Activated CD4-positive, alpha-beta T cell treated with anti-CD3 and anti-CD28 coated beads, Interleukin-2, amount 50 U/mL, for 4 hours (primary cell): ENCODE data around the gene LTBP4.
"Not testable (repeated sequence)": the region's sequence is repeated elsewhere in the genome, so short reads cannot be mapped to it uniquely, and the experiment has no call there.

Experiments used
- DNase-seq, 2 experiments: peaks; one replicate each; pipeline ENCODE4 v3.0.0-alpha.2; 2020

LTBP4 gene

DNA sequence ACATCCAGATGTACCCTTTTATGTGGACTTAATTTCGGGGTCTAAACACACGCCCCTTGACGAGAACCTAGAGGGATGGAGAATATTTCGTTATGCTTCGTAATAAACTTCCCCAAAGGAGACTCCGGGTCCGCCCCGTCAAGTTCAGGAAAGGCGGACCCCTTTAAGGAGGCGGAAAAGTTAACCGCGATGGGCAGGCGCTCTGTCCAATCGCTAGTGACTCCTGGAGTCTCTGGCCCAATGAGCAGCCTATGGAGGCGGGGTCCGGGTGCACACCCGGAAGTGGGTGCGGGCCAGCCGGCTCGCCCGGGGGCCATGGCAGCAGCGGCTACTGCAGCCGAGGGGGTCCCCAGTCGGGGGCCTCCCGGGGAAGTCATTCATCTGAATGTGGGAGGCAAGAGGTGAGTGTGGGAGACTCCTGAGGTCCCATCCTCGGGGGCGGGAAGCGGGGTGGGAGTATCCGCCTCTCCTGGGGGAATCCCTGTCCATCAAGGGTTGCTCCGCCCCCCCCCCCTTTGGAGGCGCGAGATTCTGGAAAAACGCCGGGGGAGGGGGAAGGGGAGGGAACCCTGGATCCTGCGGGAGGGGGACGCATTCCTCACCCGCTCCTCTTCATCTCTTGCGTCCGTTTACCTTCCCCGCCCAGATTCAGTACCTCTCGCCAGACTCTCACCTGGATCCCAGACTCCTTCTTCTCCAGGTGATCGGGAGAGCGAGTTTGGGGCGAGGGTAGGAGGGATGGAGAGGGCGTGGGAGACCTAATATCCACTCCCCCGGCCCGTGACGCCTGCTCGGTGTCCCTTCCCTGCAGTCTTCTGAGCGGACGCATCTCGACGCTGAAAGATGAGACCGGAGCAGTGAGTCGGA is 24.4 kb upstream of the LTBP4 start, which contains the start of gene SHKBP1:
TSS of gene SHKBP1 (plus strand) at position 289 of the 867 bp plus-strand sequence. CDS start at position 316, 27 bp downstream.
- DNase-seq = peak; percentile 89 to 90

DNA sequence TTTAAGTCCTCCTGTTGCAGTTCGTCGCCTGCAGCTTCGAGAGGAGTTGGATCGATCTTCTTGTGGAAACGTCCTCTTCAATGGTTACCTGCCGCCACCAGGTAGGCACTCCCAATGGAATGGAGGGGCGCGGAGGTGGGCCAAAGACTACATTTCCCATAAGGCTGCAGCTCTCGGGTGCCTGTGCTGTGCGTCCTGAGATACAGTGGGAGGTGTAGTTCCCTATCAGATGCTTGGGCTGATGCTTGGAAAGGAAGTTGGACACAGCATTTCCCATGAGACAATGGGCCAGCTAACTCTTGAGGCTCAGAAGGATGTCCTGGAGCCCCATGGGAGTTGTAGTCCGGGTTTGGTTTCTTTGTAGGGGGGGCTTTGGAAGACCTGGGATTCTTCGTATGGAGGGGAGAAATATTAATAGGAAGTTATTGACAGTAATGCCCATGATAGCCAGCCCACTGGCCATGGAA is 22.7 kb upstream of the LTBP4 start:
- no peak for DNase-seq

DNA sequence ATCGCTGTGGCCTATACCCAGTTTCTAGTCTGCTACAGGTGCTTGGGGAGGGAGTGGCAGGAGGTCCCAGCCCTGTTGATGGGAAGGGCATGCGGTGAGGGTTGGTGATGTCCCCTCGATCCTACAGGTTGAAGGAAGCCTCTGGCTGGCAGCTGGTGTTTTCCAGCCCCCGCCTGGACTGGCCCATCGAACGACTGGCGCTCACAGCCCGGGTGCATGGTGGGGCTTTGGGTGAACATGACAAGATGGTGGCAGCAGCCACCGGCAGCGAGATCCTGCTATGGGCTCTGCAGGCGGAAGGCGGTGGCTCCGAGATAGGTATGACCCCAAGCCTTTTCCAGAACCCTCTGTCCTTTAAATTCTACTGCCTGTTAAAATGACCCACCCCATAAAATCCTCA is 20.6 kb upstream of the LTBP4 start:
- DNase-seq = no peak

DNA sequence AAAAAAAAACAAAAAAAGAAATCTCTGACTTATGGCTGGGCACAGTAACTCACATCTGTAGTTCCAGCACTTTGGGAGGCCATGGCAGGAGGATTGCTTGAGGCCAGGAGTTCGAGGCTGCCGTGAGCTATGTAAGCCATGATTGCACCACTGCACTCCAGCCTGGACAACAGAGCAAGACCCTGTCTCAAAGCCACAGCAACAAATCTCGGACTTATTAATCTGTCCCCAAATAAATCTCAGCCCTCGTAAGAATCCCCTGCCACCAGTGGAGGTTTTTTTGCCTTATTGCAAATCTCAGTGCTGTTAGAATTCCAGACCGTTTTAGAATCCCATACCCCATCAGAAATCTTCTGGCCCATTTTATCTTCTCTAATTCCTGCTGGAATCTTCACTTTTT is 19.6 kb upstream of the LTBP4 start:
- no peak for DNase-seq

DNA sequence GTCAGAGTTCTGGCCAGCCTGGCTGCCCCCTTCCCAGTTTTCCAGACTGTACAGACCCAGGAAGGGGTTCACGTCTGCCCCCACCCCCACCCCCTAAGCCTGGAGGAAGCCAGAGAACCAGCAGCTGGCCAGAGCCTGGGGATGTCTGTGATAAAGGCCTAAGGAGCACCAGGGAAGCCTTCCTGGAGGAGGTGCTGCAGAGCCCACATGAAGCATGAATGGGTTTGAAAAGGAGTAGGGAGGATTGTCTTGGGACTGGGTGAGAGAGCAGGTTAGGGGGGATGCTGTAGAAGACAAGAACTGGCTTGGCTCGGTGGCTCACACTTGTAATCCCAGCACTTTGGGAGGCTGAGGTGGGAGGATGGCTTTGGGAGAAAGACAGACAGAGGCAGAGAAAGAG is 18.7 kb upstream of the LTBP4 start:
- DNase-seq = no peak

DNA sequence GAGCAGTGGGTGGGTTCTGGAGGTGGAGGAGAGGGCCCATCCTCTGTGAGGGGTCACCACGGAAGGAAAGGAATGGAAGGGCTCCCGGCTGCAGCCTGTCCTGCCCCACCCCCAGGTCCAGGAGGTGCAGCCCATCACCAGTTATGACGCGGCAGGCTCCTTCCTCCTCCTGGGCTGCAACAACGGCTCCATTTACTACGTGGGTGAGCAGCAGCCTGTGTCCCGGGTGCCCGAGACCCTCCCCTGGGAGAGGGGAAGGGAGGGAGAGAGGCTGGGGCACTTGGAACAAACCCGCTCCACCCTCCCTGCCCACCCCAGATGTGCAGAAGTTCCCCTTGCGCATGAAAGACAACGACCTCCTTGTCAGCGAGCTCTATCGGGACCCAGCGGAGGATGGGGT is 17.9 kb upstream of the LTBP4 start:
- DNase-seq = no peak

DNA sequence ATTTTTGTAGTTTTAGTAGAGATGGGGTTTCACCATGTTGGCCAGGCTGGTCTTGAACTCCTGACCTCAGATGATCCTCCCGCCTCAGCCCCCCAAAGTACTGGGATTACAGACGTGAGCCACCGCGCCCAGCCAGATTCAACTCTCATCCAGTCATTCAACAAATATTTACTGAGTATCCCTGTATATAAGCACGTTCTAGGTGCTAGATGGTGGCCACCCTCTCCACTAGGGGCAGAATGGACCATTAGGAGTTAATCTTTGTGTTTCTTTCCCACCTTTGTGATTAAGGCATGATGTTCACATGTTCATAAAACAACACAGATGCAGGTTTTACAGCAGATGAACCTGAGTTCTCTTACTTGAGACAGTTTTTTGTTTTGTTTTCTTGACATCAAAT is 17.2 kb upstream of the LTBP4 start:
- no peak for DNase-seq

DNA sequence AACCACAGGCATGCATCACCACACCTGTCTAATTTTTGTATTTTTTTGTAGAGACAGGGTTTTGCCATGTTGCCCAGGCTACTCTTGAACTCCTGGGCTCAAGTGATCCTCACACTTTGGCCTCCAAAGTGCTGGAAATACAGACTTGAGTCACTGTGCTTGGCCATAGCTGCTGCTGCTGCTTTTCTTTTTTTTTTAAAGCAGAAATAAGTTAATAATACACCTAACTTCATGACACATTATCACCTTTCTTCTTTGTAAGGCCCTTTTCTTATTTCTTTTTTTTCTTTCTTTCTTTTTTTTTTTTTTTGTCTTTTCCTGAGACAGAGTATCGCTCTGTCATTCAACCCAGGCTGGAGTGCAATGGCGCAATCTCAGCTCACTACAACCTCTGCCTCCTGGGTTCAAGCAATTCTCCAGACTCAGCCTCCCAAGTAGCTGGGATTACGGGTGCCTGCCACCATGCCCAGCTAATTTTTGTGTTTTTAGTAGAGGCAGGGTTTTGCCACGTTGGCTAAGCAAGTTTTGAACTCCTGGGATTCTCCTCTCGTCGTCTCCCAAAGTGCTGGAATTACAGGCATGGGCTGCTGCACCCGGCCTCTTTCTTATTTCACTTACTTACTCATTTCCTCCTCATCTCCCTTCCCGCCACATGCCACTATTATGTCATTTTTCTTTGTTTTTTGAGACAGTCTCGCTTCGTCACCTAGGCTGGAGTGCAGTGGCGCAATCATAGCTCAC is 15.8 kb upstream of the LTBP4 start:
- no peak for DNase-seq

DNA sequence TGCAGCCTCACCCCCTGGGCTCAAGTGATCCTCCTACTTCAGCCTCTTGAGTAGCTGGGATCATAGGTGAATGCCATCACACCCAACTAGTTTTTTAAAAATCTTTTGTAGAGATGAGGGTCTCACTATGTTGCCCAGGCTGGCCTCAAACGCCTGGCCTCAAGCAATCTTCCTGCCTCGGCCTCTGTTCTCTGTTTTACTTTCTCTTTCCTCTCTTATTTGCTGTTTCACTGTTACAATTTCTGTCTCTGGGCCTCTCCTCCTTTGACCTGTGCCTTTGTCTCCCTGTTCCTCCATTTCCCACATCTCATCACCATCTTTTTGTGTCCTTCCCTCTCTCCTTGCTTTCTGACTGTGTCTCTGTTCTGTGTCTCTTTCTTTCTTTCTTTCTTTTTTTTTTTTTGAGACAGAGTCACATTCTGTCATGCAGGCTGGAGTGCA is 15.2 kb upstream of the LTBP4 start:
- DNase-seq = no peak

DNA sequence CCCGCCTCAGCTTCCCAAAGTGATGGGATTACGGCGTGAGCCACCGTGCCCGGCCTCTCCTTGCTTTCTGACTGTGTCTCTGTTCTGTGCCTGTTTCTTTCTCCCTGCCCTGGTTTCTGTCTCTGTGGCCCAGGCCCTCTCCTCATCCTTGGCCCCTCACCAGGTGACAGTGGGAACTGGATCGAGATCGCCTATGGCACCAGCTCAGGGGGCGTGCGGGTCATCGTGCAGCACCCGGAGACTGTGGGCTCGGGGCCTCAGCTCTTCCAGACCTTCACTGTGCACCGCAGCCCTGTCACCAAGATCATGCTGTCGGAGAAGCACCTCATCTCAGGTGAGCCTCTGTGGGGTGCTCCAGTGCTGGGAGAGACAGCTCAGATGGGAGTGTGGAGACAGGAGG is 14.6 kb upstream of the LTBP4 start:
- DNase-seq = no peak

DNA sequence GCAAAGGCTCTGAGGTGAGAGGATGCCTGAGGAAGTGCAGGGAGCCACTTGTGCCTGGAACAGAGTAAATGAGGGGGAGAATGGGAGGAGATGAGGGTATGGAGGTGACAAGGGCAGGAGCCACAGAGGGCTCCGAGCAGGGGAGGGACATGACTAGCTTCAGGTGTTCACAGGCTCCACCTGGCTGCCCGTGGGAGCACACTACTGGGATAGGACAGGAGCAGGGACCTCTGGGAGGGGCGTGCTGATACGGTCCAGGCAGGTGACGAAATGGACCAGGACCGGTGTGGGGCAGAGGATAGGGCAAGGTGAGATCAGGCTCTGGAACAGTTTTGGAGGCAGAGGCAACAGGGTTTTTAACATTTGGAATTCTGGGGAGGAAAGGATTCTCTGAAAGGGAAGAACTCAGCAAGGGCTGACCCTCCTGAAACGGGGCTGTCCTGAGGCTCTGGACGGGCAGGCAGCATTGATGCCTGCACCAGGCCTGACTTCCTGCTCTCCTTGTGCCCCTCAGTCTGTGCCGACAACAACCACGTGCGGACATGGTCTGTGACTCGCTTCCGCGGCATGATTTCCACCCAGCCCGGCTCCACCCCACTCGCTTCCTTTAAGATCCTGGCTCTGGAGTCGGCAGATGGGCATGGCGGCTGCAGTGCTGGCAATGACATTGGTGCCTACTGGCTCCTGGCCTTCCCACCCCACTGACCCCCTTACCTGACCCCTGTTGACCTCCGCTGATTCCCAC is 12.9 kb upstream of the LTBP4 start:
- DNase-seq = no peak

DNA sequence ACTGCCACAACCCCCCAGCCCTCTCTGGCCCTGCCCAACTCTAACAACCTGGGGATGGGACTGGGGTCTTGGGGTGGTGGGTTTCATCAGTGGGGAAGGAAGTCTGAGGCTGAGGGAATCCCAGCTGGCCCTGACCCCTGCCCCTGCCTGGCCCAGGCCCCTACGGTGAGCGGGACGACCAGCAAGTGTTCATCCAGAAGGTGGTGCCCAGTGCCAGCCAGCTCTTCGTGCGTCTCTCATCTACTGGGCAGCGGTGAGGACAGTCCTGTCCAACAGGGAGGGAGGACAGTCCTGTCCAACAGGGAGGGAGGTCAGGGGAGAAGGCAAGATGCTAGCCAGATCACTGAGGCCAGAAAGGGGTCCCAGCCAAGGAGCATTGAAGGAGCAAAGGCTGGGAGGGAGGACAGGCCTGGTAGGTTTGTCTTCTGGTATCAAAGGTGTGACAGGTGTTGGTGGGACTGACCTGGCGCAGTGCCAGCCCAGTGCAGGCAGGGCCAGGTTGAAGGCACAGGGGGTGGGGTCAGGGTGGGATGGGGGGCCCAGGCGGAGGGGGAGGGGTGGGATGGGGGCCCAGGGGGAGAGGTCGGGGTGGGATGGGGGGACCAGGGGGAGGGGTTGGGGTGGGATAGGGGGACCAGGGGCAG is 12.1 kb upstream of the LTBP4 start:
- DNase-seq = no peak

DNA sequence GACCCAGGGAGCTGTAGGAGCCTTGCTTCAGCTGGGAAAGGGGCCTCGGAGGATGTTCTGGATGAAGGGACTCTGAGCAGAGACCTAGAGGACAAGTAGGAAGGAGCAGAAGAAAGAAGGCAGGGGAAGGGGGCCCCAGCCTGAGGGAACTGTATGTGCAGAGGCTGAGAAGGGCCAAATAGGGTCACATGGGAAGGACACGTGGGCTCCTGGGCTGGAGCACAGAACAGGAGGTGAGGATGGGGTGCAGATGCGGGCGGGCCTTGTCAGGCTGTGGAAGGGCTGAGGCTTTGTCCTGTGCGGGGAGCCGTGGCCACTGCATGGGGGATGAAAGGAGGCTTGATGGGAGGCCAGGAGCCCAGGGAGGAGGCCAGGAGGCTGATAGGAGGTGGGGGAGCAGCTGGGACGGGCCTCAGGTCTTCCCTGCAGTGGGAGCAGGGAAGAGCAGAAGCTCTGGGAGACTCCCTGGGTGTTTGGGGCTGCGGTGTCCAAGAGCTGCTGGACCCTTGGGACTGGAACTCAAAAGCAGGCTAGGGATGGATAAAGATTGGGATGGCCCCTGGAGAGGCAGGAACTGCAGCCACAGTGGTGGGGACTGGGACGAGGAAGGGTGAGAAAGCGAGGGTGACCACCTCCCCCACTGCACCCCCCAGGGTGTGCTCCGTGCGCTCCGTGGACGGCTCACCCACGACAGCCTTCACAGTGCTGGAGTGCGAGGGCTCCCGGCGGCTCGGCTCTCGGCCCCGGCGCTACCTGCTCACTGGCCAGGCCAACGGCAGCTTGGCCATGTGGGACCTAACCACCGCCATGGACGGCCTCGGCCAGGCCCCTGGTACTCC is 11.4 kb upstream of the LTBP4 start:
- DNase-seq = no peak

DNA sequence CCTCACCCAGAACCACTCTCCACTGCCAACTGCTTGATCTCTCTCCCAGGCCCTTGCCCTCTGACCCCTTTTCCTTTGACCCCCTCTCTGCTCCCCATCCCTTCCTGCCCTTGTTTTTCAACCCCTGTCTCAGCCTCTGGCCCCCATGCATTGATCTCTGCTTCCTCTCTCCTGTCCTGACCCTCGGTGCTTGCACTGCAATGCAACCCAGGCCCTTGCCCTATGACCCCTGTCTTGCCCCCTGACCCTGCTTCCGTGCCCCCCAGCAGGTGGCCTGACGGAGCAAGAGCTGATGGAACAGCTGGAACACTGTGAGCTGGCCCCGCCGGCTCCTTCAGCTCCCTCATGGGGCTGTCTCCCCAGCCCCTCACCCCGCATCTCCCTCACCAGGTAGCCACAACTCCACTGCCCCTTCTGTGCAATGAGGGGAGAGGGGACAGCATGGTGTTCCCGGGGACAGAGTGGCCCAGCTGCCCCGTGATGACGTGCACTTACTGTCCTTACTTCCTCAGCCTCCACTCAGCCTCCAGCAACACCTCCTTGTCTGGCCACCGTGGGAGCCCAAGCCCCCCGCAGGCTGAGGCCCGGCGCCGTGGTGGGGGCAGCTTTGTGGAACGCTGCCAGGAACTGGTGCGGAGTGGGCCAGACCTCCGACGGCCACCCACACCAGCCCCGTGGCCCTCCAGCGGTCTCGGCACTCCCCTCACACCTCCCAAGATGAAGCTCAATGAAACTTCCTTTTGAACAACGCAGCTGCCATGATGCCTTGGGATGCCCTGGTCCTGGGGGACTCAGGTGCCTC is 10.5 kb upstream of the LTBP4 start:
- DNase-seq = no peak

DNA sequence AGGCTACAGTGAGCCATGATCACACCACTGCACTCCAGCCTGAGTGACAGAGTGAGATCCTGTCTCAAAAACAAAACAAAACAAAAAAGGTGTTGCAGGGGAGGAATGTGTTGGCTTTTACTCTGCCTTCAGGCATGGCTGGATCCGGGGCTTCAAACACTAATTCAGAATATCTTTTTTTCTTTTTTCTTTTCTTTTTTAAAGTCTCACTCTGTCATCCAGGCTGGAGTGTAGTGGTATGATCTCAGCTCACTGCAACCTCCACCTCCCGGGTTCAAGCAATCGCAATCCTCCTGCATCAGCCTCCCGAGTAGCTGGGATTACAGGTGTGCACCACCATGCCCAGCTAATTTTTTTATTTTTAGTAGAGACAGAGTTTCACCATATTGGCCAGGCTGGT is 9.4 kb upstream of the LTBP4 start:
- not testable (repeated sequence) for DNase-seq

DNA sequence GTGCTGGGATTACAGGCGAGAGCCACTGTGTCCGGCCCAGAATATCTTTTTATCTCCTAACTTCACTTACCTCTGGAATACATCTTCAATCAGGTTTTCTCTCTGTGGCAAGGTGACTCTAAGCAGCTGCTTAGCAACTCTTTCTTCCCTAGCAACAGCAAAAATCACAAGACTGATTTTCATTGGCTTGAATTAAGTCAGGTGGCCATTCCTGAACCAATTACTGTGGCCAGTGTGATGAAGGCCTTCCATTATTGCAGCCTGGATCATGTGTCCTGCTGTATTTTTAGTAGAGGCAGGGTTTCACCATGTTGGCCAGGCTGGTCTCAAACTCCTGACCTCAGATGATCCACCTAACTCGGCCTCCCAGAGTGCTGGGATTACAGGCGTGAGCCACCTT is 9.0 kb upstream of the LTBP4 start:
- no peak for DNase-seq

DNA sequence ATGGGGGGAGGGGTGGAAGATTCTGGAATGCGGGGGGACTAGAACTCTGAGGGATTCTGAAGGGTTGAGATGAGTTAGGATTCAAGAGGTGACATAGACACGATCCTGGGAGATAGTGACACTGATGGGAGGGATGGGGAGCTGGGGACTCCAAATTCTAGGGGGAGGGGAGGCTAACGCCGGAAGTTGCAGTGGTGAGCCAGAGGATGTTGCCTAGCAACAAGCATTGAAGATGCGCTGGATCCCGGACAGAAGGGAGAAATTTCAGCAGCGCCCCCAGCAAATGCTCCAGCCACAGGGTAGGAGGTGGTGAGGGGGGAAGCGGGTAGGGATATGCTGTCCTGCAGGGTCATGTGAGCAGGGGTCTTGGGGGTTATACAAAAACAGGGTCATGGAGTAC is 6.9 kb upstream of the LTBP4 start:
- no peak for DNase-seq

DNA sequence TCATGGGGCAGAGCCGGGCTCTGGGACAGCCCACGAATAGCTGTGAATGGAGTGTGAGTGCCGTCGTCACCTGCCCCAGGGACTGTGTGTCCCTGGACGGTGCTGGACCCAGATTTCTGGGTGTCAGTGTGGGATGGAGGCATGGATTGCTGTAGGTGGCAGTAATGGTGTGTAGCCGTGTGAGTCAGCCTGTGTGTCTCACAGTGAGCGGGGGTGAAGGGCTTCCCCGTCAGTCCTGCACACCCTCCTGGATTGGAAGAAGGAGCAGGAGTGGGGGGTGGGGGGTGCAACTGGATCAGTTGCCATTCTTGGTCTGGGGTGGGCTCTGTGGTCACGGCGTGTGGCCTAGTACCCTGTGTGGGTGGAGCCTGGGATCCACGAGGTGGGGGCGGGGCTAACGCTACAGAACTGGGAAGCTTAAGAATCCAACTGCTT is 6.5 kb upstream of the LTBP4 start:
- no peak for DNase-seq

DNA sequence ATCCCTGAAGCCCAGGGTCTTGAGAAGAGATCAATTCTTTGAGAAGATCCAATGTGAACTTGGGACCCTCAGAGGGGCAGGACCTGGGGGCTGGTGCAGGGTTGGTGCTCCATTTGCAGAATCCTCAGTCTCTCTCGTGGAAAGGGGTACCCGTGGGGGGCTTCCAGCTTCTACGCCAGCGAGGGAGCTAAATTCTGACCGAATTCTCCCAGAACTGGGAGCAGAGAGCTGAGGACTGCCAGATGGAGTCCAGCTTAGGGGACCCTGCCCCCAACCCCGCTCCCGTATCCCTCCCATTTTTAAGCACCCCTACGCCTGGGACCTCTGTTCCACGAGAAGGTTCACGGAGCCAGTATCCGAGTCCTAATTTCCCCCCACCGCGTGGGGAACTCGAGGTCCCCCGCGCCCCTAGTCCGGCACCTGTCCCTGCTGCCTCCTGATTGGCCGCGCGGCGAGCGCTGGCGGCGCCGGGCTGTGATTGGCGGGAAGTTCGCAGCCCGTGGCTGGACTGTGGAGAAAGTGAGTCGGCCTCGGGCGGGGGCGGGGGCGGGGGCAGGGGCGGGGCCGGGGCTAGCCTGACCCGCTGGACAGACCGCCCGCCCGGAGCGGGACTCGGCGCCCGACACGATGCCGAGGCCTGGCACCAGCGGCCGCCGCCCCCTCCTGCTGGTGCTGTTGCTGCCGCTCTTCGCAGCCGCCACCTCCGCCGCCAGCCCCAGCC is 4.4 kb upstream of the LTBP4 start:
- DNase-seq = no peak

DNA sequence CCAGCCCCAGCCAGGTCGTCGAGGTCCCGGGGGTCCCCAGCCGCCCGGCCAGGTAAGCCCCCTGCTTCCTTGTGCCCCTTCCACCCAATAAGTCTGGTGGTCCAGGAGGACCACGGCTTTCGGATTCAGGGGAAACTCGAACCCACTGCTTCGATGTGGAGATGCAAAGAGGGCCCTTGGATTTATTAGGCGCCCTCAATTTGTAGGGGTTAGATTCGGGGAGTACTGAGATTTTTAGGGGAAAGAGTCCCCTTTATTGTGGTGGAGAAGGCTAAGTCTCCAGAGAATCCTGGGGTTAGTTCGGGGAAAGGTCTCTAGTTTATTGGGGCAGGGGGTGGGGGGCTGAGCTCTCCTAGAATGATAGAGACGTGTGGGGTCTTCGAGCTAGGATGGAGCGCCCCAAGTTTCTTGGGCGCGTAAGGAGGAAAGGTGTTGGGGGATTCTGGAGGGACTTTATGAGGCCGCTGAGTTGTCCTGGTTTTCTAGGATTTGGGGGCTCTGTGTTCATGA is 3.8 kb upstream of the LTBP4 start:
- no peak for DNase-seq
